HepG2 (cell line): ENCODE measurements around the gene DMXL2. TPM values are rescaled to one million over a fixed set of nuclear protein-coding genes. Genes with fewer than 3 reads are reported as not detected.

ENCODE experiments used
- ATAC-seq: fragments of 200-7000 bp; cut with Tn5 transposase; 3 replicates; pipeline ENCODE4 v1.9.1; 2020; ENCODE audit warnings: mild to moderate bottlenecking, moderate library complexity
- BruUV-seq: library from RNA; stranded (reverse); fragments of 400-500 nt; replicated peaks from 2 replicates; lab custom pipeline; 2021; lab: Mats Ljungman, UMichigan
- CTCF ChIA-PET: fragments of 300-600 bp; formaldehyde crosslinking; extraction: SDS; loops from one replicate; lab custom pipeline; 2021; ENCODE audit warnings: low total read pairs, inconsistent platforms, low intra/inter-chr PET ratio; lab: Yijun Ruan, JAX
- POLR2A ChIA-PET: fragments of 350-600 bp; sonication (Branson Sonifier 250); formaldehyde crosslinking; loops from one replicate; lab custom pipeline; 2020; ENCODE audit warnings: antibody characterized with exemption, inconsistent platforms; lab: Yijun Ruan, JAX
- DNase-seq: peaks from one replicate; pipeline ENCODE4 v3.0.0-alpha.2; 2015; ENCODE audit warnings: low spot score
- FAIRE-seq: peaks from 3 replicates; lab custom pipeline; 2011; peaks lifted over from hg19 to GRCh38; lab: Jason Lieb, UNC
- H2AFZ ChIP-seq: one replicate; pipeline ENCODE4 v1.6.1; 2011; ENCODE audit warnings: low read length, inconsistent platforms
- H3K27ac ChIP-seq: fragments of 300-600 bp; 3 replicates; pipeline ENCODE4 v1.8.0; 2011; ENCODE audit warnings: mixed run types, mild to moderate bottlenecking, mixed read lengths, low read length, inconsistent platforms; ENCODE audit not compliant: insufficient read depth; ENCODE audit errors: extremely low read length
- H3K27me3 ChIP-seq, 2 experiments: fragments of 200-600 bp in 1 of 2; 2 replicates in 1 of 2; 3 replicates in 1 of 2; pipeline versions ENCODE4 v1.6.0 to v1.8.0; 2011; ENCODE audit warnings: low read length in 2 of 2, mild to moderate bottlenecking in 2 of 2, moderate library complexity in 2 of 2, inconsistent platforms in 1 of 2; ENCODE audit not compliant: insufficient read depth in 2 of 2, control insufficient read depth in 1 of 2
- H3K36me3 ChIP-seq, 2 experiments: fragments of 200-600 bp in 1 of 2; replicated peaks in 1 of 2; 2 replicates in 1 of 2; 3 replicates in 1 of 2; pipeline versions ENCODE4 v1.5.1 to v1.8.0; 2011; ENCODE audit warnings: low read length in 2 of 2, inconsistent platforms in 1 of 2; ENCODE audit not compliant: insufficient read depth in 2 of 2, control insufficient read depth in 1 of 2
- H3K4me1 ChIP-seq: 2 replicates; pipeline ENCODE4 v1.5.1; 2012; ENCODE audit warnings: low read length, inconsistent platforms; ENCODE audit not compliant: insufficient read depth
- H3K4me2 ChIP-seq: 2 replicates; pipeline ENCODE4 v1.6.0; 2011; ENCODE audit warnings: low read depth, low read length, inconsistent platforms
- H3K4me3 ChIP-seq, 3 experiments: fragments of 200-600 bp in 1 of 3; sonication (generic), shearing (Covaris generic) in 1 of 3; replicated peaks in 1 of 3; 2 replicates each; pipeline ENCODE4 v1.5.1; 2011 to 2016; ENCODE audit warnings: low read length in 3 of 3, inconsistent platforms in 2 of 3, low read depth in 2 of 3, mild to moderate bottlenecking in 2 of 3, control low read depth in 1 of 3, mixed read lengths in 1 of 3; ENCODE audit not compliant: insufficient read depth in 1 of 3
- H3K79me2 ChIP-seq: one replicate; pipeline ENCODE4 v1.6.1; 2011; ENCODE audit warnings: low read length, inconsistent platforms; ENCODE audit not compliant: insufficient read depth
- H3K9ac ChIP-seq: 2 replicates; pipeline ENCODE4 v1.6.0; 2011; ENCODE audit warnings: mild to moderate bottlenecking, low read depth, low read length, inconsistent platforms; ENCODE audit not compliant: insufficient read depth
- H3K9me3 ChIP-seq: 2 replicates; pipeline ENCODE4 v1.5.1; 2012; ENCODE audit warnings: mild to moderate bottlenecking, low read length
- H4K20me1 ChIP-seq: 2 replicates; pipeline ENCODE4 v1.6.0; 2011; ENCODE audit warnings: inconsistent platforms, mild to moderate bottlenecking, low read length, moderate library complexity; ENCODE audit not compliant: insufficient read depth
- AFF4 ChIP-seq: sonication (generic); formaldehyde crosslinking; IDR thresholded peaks from 2 replicates; pipeline ENCODE4 v1.4.0; 2020; ENCODE audit warnings: missing genetic modification reagents
- ATM ChIP-seq: fragments of 450-650 bp; IDR thresholded peaks from 2 replicates; pipeline ENCODE4 v1.7.1; 2017; ENCODE audit warnings: mild to moderate bottlenecking, borderline replicate concordance
- HCFC1 ChIP-seq: fragments of 150-350 bp; IDR thresholded peaks from 2 replicates; pipeline ENCODE4 v1.6.1; 2014; ENCODE audit warnings: low read depth, low read length
- KLF12 ChIP-seq: sonication (generic); formaldehyde crosslinking; IDR thresholded peaks from 2 replicates; pipeline ENCODE4 v1.4.0; 2020; ENCODE audit warnings: missing genetic modification reagents, borderline replicate concordance
- MEIS2 ChIP-seq: sonication (generic); formaldehyde crosslinking; IDR thresholded peaks from 2 replicates; pipeline ENCODE4 v1.9.0; 2021; ENCODE audit warnings: mild to moderate bottlenecking, missing genetic modification reagents
- POLR2G ChIP-seq: fragments of 200-400 bp; formaldehyde crosslinking; IDR thresholded peaks from 2 replicates; pipeline ENCODE4 v1.6.1; 2018; ENCODE audit warnings: mild to moderate bottlenecking, low read depth, low read length, moderate library complexity
- RCOR2 ChIP-seq: IDR thresholded peaks from 2 replicates; pipeline ENCODE4 v1.6.1; 2016; ENCODE audit warnings: missing biosample characterization, missing genetic modification reagents
- RFX3 ChIP-seq: IDR thresholded peaks from 2 replicates; pipeline ENCODE4 v1.6.1; 2016; ENCODE audit warnings: missing biosample characterization, missing genetic modification reagents
- SRSF1 ChIP-seq: fragments of 200-400 bp; formaldehyde crosslinking; optimal IDR thresholded peaks from 2 replicates; pipeline ENCODE3; 2017; ENCODE audit warnings: mild to moderate bottlenecking, low read depth, low read length, moderate library complexity
- TARDBP ChIP-seq: sonication (generic); formaldehyde crosslinking; IDR thresholded peaks from 2 replicates; pipeline ENCODE4 v1.8.0; 2022; ENCODE audit warnings: mild to moderate bottlenecking, missing genetic modification reagents
- ZMYM3 ChIP-seq: sonication (generic); formaldehyde crosslinking; IDR thresholded peaks from 2 replicates; pipeline ENCODE4 v1.5.1; 2020; ENCODE audit warnings: mild to moderate bottlenecking, missing genetic modification reagents
- ZNF224 ChIP-seq: sonication (generic); formaldehyde crosslinking; IDR thresholded peaks from 2 replicates; pipeline ENCODE4 v1.5.0; 2020; ENCODE audit warnings: mild to moderate bottlenecking, missing genetic modification reagents
- ZNF33A ChIP-seq: sonication (generic); formaldehyde crosslinking; IDR thresholded peaks from 2 replicates; pipeline ENCODE4 v1.5.1; 2020; ENCODE audit warnings: missing genetic modification reagents, mild to moderate bottlenecking, moderate library complexity, borderline replicate concordance
- ZSCAN22 ChIP-seq: sonication (generic); formaldehyde crosslinking; IDR thresholded peaks from 2 replicates; pipeline ENCODE4 v1.4.0; 2020; ENCODE audit warnings: mild to moderate bottlenecking, missing genetic modification reagents
- WGBS: methylation state at CpG from one replicate; pipeline ENCODE4 v1.1.6; 2017; ENCODE audit warnings: low lambda C conversion rate; 5-methylcytosine and 5-hydroxymethylcytosine counted together
- in situ Hi-C: cut with HindIII; loops from 2 replicates; pipeline ENCODE4 v1.10.0; 2017; ENCODE audit warnings: low pct_unique_long_range_greater_than_20kb; ENCODE audit not compliant: extremely low pct_ligation_motif_present
- intact Hi-C: fragments of 100-400 bp; cut with micrococcal nuclease; formaldehyde crosslinking; loops from one replicate; pipeline ENCODE4 v1.10.0; 2022; ENCODE audit not compliant: unreplicated experiment
- polyA plus RNA-seq, 8 experiments: library from polyadenylated mRNA; depleted of rRNA in 3 of 8; stranded (reverse) in 7 of 8; unstranded in 1 of 8; fragments of >200 nt; fragmentation: Illumina TruSeq in 4 of 8; extraction: Trizol in 4 of 8; gene quantifications; 2 replicates each; pipeline versions ENCODE4 v1.2.1 to v1.2.3, GENCODE V29; 2011 to 2016; ENCODE audit warnings: low read depth in 4 of 8, missing spikeins in 1 of 8, mixed read lengths in 1 of 8; ENCODE audit not compliant: insufficient read depth in 1 of 8
- total RNA-seq, 5 experiments: library from RNA; depleted of rRNA; stranded (reverse); fragments of >200 nt; fragmentation: Illumina TruSeq; extraction: Trizol; gene quantifications; 2 replicates each; pipeline ENCODE4 v1.2.3, GENCODE V29; 2016; ENCODE audit warnings: low read depth in 1 of 5
- TF ChIP-seq, protein P1 (sequence below): sonication (generic); formaldehyde crosslinking; IDR thresholded peaks from 2 replicates; pipeline ENCODE4; 2020; ENCODE audit warnings: missing genetic modification reagents, mild to moderate bottlenecking, borderline replicate concordance

Gene DMXL2
- total and polyA plus RNA-seq, 2 of the 13 experiments (the other 11 are each of a cell fraction or from before 2014, with no cell fraction given) = 11.6 to 15.3 TPM

GRCh38 chr15:51623386-51623938 lies 891 bp upstream of the DMXL2 start (continued):
- TF ChIP-seq AFF4 (CRISPR knock-in tag) (no peak), RFX3 (no peak), SRSF1 (no peak), POLR2G (no peak), ZMYM3 (CRISPR knock-in tag) (no peak)

- no peak for FAIRE-seq
- under 1% methylated on average over 17 of the region's 44 CpGs for WGBS
- ChIA-PET CTCF (no interaction called here), POLR2A (no interaction called here)
- in situ Hi-C loops (no loop called here), intact Hi-C loops (no loop called here)
- H3K9ac ChIP-seq = peak overlapping the region; percentile 80
- no peaks in the 10 kb centered on the region for H3K36me3 ChIP-seq
- ATAC-seq = peak; percentile 83
- peak overlapping the region; percentile 68 for H3K27ac ChIP-seq
- peak overlapping the region; percentile 74 for H2AFZ ChIP-seq
- H3K4me1 ChIP-seq = peaks cover 30% of the 10 kb centered on the region
- peaks cover 7% of the 10 kb centered on the region for H3K79me2 ChIP-seq
- H3K4me3 ChIP-seq = peak overlapping the region; percentile 81 to 96 (median 90)
- TSS peak; percentile 52 for BruUV-seq
- peak overlapping the region; percentile 90 for H3K4me2 ChIP-seq
- H4K20me1 ChIP-seq = no peaks in the 10 kb centered on the region
- DNase-seq = peak; percentile 7
- H3K9me3 ChIP-seq = no peaks in the 10 kb centered on the region
- no peaks in the 10 kb centered on the region; a peak in 1 of 5 replicates for H3K27me3 ChIP-seq
- TF ChIP-seq, protein P1, sequence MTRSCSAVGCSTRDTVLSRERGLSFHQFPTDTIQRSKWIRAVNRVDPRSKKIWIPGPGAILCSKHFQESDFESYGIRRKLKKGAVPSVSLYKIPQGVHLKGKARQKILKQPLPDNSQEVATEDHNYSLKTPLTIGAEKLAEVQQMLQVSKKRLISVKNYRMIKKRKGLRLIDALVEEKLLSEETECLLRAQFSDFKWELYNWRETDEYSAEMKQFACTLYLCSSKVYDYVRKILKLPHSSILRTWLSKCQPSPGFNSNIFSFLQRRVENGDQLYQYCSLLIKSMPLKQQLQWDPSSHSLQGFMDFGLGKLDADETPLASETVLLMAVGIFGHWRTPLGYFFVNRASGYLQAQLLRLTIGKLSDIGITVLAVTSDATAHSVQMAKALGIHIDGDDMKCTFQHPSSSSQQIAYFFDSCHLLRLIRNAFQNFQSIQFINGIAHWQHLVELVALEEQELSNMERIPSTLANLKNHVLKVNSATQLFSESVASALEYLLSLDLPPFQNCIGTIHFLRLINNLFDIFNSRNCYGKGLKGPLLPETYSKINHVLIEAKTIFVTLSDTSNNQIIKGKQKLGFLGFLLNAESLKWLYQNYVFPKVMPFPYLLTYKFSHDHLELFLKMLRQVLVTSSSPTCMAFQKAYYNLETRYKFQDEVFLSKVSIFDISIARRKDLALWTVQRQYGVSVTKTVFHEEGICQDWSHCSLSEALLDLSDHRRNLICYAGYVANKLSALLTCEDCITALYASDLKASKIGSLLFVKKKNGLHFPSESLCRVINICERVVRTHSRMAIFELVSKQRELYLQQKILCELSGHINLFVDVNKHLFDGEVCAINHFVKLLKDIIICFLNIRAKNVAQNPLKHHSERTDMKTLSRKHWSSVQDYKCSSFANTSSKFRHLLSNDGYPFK (CRISPR knock-in tag) = no peak
- TF ChIP-seq ZNF33A (CRISPR knock-in tag) (no peak), HCFC1 (no peak), ZSCAN22 (CRISPR knock-in tag) (0 out of 2 replicates have a peak, but pooled peaks have one; percentile 34), MEIS2 (CRISPR knock-in tag) (no peak; the same call in 1 of the 2 replicates), KLF12 (no peak), ZNF224 (CRISPR knock-in tag) (no peak), ATM (no peak), RCOR2 (CRISPR knock-in tag) (no peak), TARDBP (CRISPR knock-in tag) (no peak; the same call in 1 of the 2 replicates)
Measured at GRCh38 chr15:51621936-51622603, 501 bp downstream of the DMXL2 start.
